Karpas-422 (cell line): ENCODE data around the gene WDFY1. TPM values are rescaled to one million over a fixed set of nuclear protein-coding genes. Genes with fewer than 3 reads are reported as not detected.
A peak's percentile ranks its signal among the peaks of the same experiment; 100 is the strongest.

Experiments used
- DNase-seq: peaks from one replicate; pipeline ENCODE4 v3.0.0-alpha.2; 2015
- H2AFZ ChIP-seq: fragments of 200-600 bp; sonication (generic); 2 replicates; pipeline ENCODE4 v1.6.1; 2014; ENCODE audit warnings: antibody characterized with exemption, low read length, mixed read lengths
- H3K27ac ChIP-seq: fragments of 200-600 bp; sonication (generic); 2 replicates; pipeline ENCODE4 v1.5.1; 2014; ENCODE audit warnings: mild to moderate bottlenecking, low read length, moderate library complexity
- H3K27me3 ChIP-seq: fragments of 200-600 bp; sonication (generic); 2 replicates; pipeline ENCODE4 v1.6.1; 2014; ENCODE audit warnings: low read length, mixed read lengths
- H3K36me3 ChIP-seq: fragments of 200-600 bp; sonication (generic); 2 replicates; pipeline ENCODE4 v1.6.1; 2014; ENCODE audit warnings: low read length, mixed read lengths; ENCODE audit not compliant: insufficient read depth
- H3K4me1 ChIP-seq: fragments of 200-600 bp; sonication (generic); 2 replicates; pipeline ENCODE4 v1.6.1; 2014; ENCODE audit warnings: mild to moderate bottlenecking, low read length, mixed read lengths
- H3K4me2 ChIP-seq: fragments of 200-600 bp; sonication (generic); 2 replicates; pipeline ENCODE4 v1.6.1; 2014; ENCODE audit warnings: low read length, low read depth, mild to moderate bottlenecking; ENCODE audit not compliant: poor library complexity, severe bottlenecking
- H3K4me3 ChIP-seq: fragments of 200-600 bp; sonication (generic); 2 replicates; pipeline ENCODE4 v1.5.1; 2014; ENCODE audit warnings: mild to moderate bottlenecking, antibody characterized with exemption, low read length, mixed read lengths
- H3K79me2 ChIP-seq: fragments of 200-600 bp; sonication (generic); 2 replicates; pipeline ENCODE4 v1.6.1; 2014; ENCODE audit warnings: mild to moderate bottlenecking, low read length, mixed read lengths
- H3K9ac ChIP-seq: fragments of 200-600 bp; sonication (generic); 2 replicates; pipeline ENCODE4 v1.6.0; 2014; ENCODE audit warnings: low read length
- H3K9me2 ChIP-seq: fragments of 200-600 bp; sonication (generic), shearing (Covaris generic); replicated peaks from 2 replicates; pipeline ENCODE4 v1.6.0; 2014; ENCODE audit warnings: mild to moderate bottlenecking, low read length, moderate library complexity; ENCODE audit not compliant: insufficient read depth
- H3K9me3 ChIP-seq: fragments of 300-700, 200-600 bp; sonication (generic); 2 replicates; pipeline ENCODE4 v1.6.1; 2014; ENCODE audit warnings: low read length, mixed read lengths
- H4K20me1 ChIP-seq: fragments of 200-600 bp; sonication (generic); 2 replicates; pipeline ENCODE4 v1.6.1; 2014; ENCODE audit warnings: mild to moderate bottlenecking, antibody characterized with exemption, low read length, low read depth; ENCODE audit not compliant: insufficient read depth
- total RNA-seq: library from RNA; depleted of rRNA; stranded (reverse); fragments of >200 nt; shearing (Covaris generic); gene quantifications from 2 replicates; pipeline ENCODE4 v1.2.3, GENCODE V29; 2014; ENCODE audit warnings: low replicate concordance

The WDFY1 gene
- total RNA-seq, 1 experiment from 2014 or later = 34.7 TPM

DNA sequence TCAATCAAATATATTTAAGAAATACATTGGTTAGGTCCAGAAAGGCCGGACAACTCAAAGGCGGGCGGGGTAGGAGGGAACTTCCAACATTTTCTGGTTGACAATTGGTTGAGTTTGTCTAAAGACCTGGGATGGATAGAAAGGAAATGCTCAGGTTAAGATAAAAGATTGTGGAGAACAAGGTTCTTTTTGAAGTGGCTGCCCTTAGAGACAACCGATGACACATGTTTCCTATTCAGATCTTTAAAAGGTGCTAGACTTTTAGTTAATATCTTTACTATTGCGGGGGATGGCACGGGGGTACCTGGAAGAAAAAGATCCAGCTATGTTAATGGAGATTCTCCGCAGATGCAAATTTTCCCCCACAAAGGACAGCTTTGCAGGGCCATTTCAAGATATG lies 97.7 kb downstream of the WDFY1 start:
- H2AFZ ChIP-seq = no peak overlapping the region
- no peaks in the 10 kb centered on the region for H3K9me3 ChIP-seq
- no peaks in the 10 kb centered on the region for H3K79me2 ChIP-seq
- H4K20me1 ChIP-seq = no peaks in the 10 kb centered on the region
- no peak overlapping the region for H3K4me3 ChIP-seq
- H3K27ac ChIP-seq = no peak overlapping the region
- no peak for DNase-seq
- no peaks in the 10 kb centered on the region for H3K36me3 ChIP-seq
- H3K9me2 ChIP-seq = no peaks in the 10 kb centered on the region
- no peak overlapping the region for H3K4me2 ChIP-seq
- no peak overlapping the region for H3K9ac ChIP-seq
- no peaks in the 10 kb centered on the region for H3K4me1 ChIP-seq
- H3K27me3 ChIP-seq = no peaks in the 10 kb centered on the region

DNA sequence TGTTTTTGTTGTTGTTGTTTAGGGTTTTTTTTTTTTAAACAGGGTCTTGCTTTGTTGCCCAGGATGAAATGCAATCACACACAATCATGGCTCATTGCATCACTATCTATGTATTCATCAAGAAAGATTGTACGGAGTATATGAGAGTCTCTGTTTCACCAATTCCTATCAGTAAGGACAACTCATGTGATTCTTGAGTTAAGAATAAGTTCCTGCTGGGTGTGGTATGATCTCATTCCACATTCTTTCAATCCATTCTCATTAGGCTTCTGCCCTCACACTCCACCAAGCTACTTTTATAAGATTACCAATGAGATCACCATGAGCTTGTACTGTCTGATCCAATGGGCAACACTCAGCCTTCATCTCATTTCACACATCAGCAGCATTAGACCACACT lies 98.6 kb downstream of the WDFY1 start:
- Histone ChIP-seq H3K27ac (no peak overlapping the region), H3K27me3 (no peaks in the 10 kb centered on the region), H2AFZ (no peak overlapping the region), H3K4me1 (no peaks in the 10 kb centered on the region), H3K4me2 (no peak overlapping the region), H3K4me3 (no peak overlapping the region), H3K79me2 (no peaks in the 10 kb centered on the region), H3K9me3 (no peaks in the 10 kb centered on the region), H4K20me1 (no peaks in the 10 kb centered on the region), H3K9ac (no peak overlapping the region), H3K9me2 (no peaks in the 10 kb centered on the region), H3K36me3 (no peaks in the 10 kb centered on the region)
- DNase-seq = no peak

- Histone ChIP-seq H3K4me2 (no peak overlapping the region), H2AFZ (no peak overlapping the region), H3K79me2 (no peaks in the 10 kb centered on the region)
Measured at GRCh38 chr2:223841436-223842190, 103.5 kb downstream of the WDFY1 start.

GRCh38 chr2:223837287-223838061 lies 107.7 kb downstream of the WDFY1 start, which contains the start of gene AP1S3:
TSS of gene AP1S3 (minus strand) at chr2:223837582. CDS start at chr2:223837450, 132 bp downstream.
- Histone ChIP-seq H2AFZ (peak within 1 kb of the TSS; percentile 94), H3K9ac (peak within 1 kb of the TSS; percentile 69), H3K4me3 (peak within 1 kb of the TSS; percentile 84), H3K36me3 (no peaks in the 10 kb centered on the region), H3K4me1 (peaks cover 17% of the 10 kb centered on the region), H3K9me2 (no peaks in the 10 kb centered on the region), H3K9me3 (no peaks in the 10 kb centered on the region), H3K4me2 (peak within 1 kb of the TSS; percentile 89), H3K27ac (no peak within 1 kb of the TSS), H3K79me2 (no peaks in the 10 kb centered on the region), H3K27me3 (no peaks in the 10 kb centered on the region), H4K20me1 (no peaks in the 10 kb centered on the region)
- DNase-seq = peak; percentile 77

More at GRCh38 chr2:223841436-223842190, 103.5 kb downstream of the WDFY1 start:
- Histone ChIP-seq H3K27ac (no peak overlapping the region), H3K4me3 (no peak overlapping the region), H3K27me3 (no peaks in the 10 kb centered on the region), H3K9me2 (no peaks in the 10 kb centered on the region), H4K20me1 (no peaks in the 10 kb centered on the region), H3K9me3 (no peaks in the 10 kb centered on the region), H3K4me1 (peaks cover 10% of the 10 kb centered on the region), H3K9ac (no peak overlapping the region), H3K36me3 (no peaks in the 10 kb centered on the region)
- DNase-seq = no peak

GRCh38 chr2:223835701-223836532 lies 109.2 kb downstream of the WDFY1 start:
- Histone ChIP-seq H3K27me3 (no peaks in the 10 kb centered on the region), H3K9me3 (no peaks in the 10 kb centered on the region), H3K27ac (no peak overlapping the region), H2AFZ (no peak overlapping the region; the same call in 1 of the 2 replicates), H3K79me2 (no peaks in the 10 kb centered on the region), H3K4me3 (no peak overlapping the region; the same call in 1 of the 2 replicates), H3K9me2 (no peaks in the 10 kb centered on the region), H3K4me2 (peak overlapping the region; percentile 89), H3K9ac (no peak overlapping the region), H3K4me1 (peaks cover 17% of the 10 kb centered on the region), H4K20me1 (no peaks in the 10 kb centered on the region), H3K36me3 (no peaks in the 10 kb centered on the region)
- DNase-seq = no peak

DNA sequence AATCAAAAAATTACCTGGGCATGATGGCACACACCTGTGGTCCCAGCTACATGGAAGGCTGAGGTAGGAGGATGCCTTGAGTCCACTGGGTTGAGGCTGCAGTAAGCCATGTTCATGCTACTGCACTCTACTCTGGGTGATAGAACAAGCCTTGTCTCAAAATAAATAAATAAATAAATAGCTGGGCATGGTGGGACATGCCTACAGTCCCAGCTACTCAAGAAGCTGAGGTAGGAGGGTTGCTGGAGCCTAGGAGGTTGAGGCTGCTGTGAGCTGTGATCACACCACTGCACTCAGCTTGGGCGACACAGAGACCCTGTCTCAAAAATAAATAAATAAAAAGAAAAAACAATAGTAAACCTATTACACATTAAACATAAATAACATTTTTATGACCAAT lies 110.7 kb downstream of the WDFY1 start:
- H3K27me3 ChIP-seq = no peaks in the 10 kb centered on the region
- DNase-seq = no peak
- no peak overlapping the region for H3K4me2 ChIP-seq
- H3K36me3 ChIP-seq = no peaks in the 10 kb centered on the region
- no peak overlapping the region for H3K9ac ChIP-seq
- no peak overlapping the region for H2AFZ ChIP-seq
- H3K27ac ChIP-seq = no peak overlapping the region
- no peaks in the 10 kb centered on the region for H3K9me2 ChIP-seq
- H4K20me1 ChIP-seq = no peaks in the 10 kb centered on the region
- no peaks in the 10 kb centered on the region for H3K79me2 ChIP-seq
- peaks cover 17% of the 10 kb centered on the region for H3K4me1 ChIP-seq
- H3K4me3 ChIP-seq = no peak overlapping the region
- H3K9me3 ChIP-seq = no peaks in the 10 kb centered on the region

DNA sequence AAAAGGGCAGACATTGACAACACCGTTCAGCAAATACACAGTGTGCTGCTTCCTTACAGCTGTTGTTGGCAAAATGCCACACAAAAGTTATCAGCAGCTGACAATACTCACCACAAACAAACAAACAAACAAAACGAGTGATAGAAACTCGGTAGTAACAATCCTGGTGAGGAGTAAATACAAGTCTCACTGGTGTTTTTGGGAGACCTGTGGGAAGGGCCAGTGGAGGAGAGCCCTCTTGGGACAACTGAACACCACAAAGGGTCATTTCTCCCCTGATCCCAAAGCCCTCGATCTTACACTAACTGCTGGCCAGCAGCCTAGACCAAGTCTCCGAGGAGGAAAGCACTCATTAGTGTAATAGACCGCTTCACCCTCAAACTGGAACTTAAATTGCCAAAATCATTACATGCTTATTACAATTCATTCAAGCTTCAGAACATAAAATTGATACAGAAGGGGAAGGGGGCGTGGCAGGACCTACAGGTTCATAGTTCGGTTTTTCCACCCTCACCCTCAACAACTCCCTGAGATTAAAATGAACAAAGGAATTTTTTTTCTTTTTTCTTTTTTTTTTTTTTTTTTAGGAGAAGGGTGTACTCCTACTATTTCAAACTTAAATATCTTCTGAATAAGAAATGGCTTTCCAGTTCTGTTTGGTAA lies 112.8 kb downstream of the WDFY1 start:
- Histone ChIP-seq H4K20me1 (no peaks in the 10 kb centered on the region), H2AFZ (no peak overlapping the region), H3K4me3 (no peak overlapping the region), H3K27ac (no peak overlapping the region), H3K4me2 (no peak overlapping the region), H3K4me1 (peaks cover 12% of the 10 kb centered on the region), H3K9ac (no peak overlapping the region), H3K9me2 (no peaks in the 10 kb centered on the region), H3K79me2 (no peaks in the 10 kb centered on the region), H3K27me3 (no peaks in the 10 kb centered on the region), H3K9me3 (no peaks in the 10 kb centered on the region), H3K36me3 (no peaks in the 10 kb centered on the region)
- DNase-seq = no peak
